Breast epithelium (tissue), 4 donors: ENCODE measurements around the gene SLC22A23. TPM values are rescaled to one million over a fixed set of nuclear protein-coding genes. Genes with fewer than 3 reads are reported as not detected.

Experiments used
- DNase-seq, 2 donors: peaks; one replicate each; pipeline ENCODE4 v3.0.0-alpha.2; 2019; ENCODE audit warnings: low spot score in 2 of 2
- H3K27ac ChIP-seq, 2 donors: fragments of 200-600 bp; sonication (generic) in 1 of 2; one replicate each; pipeline ENCODE4 v1.5.1; 2016 to 2019; ENCODE audit warnings: mild to moderate bottlenecking in 1 of 2
- H3K27me3 ChIP-seq, 2 donors: fragments of 200-600 bp; sonication (generic) in 1 of 2; one replicate each; pipeline versions ENCODE4 v1.5.1 to v1.6.0; 2017 to 2019; ENCODE audit warnings: control low read depth in 1 of 2, mild to moderate bottlenecking in 1 of 2
- H3K36me3 ChIP-seq: fragments of 200-600 bp; one replicate; pipeline ENCODE4 v1.5.1; 2019
- H3K4me1 ChIP-seq, 2 donors: fragments of 200-600 bp; sonication (generic); one replicate each; pipeline ENCODE4 v1.5.1; 2016 to 2019; ENCODE audit warnings: control low read depth in 1 of 2
- H3K4me3 ChIP-seq, 3 donors: fragments of 200-600 bp; sonication (generic); 1 replicate in 2 of 3; 2 replicates in 1 of 3; pipeline ENCODE4 v1.5.1; 2016 to 2019; ENCODE audit warnings: mild to moderate bottlenecking in 3 of 3, moderate library complexity in 2 of 3
- H3K9me3 ChIP-seq, 2 donors: fragments of 200-600 bp; sonication (generic) in 1 of 2; one replicate each; pipeline ENCODE4 v1.5.1; 2016 to 2019; ENCODE audit warnings: control low read depth in 1 of 2
- CTCF ChIP-seq, 3 donors: fragments of 450-650 bp; IDR thresholded peaks; one replicate each; pipeline ENCODE4 v1.5.1; 2016 to 2017; ENCODE audit warnings: antibody characterized with exemption in 3 of 3, mild to moderate bottlenecking in 3 of 3, moderate library complexity in 3 of 3
- POLR2A ChIP-seq: fragments of 450-650 bp; IDR thresholded peaks from one replicate; pipeline ENCODE4 v1.6.1; 2016; ENCODE audit warnings: antibody characterized with exemption, mild to moderate bottlenecking, moderate library complexity
- POLR2AphosphoS5 ChIP-seq, 3 donors: sonication (generic); formaldehyde crosslinking; IDR thresholded peaks; one replicate each; pipeline ENCODE4 v1.6.1; 2017; ENCODE audit warnings: antibody characterized with exemption in 3 of 3
- intact Hi-C: fragments of 100-400 bp; cut with DNase I; formaldehyde crosslinking; loops from one replicate; pipeline ENCODE4 v1.15.1; 2023; ENCODE audit warnings: low total_unique reads
- total RNA-seq, 3 donors: library from RNA; depleted of rRNA; stranded (reverse); fragments of >200 nt; gene quantifications; one replicate each; pipeline ENCODE4 v1.1.0, GENCODE V29; 2016

Gene SLC22A23, protein sequence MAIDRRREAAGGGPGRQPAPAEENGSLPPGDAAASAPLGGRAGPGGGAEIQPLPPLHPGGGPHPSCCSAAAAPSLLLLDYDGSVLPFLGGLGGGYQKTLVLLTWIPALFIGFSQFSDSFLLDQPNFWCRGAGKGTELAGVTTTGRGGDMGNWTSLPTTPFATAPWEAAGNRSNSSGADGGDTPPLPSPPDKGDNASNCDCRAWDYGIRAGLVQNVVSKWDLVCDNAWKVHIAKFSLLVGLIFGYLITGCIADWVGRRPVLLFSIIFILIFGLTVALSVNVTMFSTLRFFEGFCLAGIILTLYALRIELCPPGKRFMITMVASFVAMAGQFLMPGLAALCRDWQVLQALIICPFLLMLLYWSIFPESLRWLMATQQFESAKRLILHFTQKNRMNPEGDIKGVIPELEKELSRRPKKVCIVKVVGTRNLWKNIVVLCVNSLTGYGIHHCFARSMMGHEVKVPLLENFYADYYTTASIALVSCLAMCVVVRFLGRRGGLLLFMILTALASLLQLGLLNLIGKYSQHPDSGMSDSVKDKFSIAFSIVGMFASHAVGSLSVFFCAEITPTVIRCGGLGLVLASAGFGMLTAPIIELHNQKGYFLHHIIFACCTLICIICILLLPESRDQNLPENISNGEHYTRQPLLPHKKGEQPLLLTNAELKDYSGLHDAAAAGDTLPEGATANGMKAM
- 10 to 100 TPM; 10.9 to 26.3 (median 22.9) TPM for total RNA-seq

DNA sequence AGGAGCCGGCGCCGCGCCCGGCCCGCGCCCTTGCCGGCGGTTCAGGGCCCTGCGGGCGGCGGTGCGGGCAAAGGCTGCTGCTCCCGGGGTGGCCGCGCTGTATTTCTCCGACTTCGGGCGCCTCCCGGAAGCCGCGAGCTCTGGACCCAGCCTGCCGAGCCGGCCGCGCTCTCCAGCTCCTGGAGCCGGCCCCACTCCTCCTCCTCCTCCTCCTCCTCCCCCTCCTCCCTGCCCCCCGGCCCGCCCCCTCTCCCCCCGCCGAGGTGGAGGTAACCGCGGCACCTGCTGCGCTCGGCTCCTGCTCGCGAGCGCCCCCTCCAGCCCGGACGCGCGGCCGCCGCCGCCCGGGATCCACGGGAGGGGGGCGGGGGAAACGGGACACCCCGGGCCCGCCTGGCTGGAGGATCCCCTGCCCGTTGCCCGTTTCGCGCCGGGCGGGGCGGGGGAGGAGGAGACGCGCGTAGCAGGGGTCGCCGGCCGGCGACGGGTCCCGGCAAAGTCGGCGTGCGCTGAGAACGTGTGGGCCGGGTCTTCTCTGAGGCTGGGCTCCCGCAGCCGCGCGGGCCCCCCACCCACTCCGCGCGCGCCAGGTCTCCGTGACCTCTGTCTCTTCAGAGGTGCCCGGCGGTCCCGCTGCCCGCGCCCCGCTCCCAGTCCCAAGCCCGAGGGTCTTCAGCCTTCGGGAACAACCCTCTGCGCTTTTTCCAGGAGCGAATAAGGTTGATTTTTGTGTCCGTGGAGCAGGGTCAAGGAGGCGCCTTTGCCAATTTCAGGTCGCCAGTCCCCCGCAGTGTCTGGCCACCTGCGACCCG, at the start of gene SLC22A23:
Gene SLC22A23 (minus strand): TSS at position 153 of the 812 bp plus-strand sequence. CDS start 491 bp downstream, outside the sequence.
- no peaks in the 10 kb centered on the region for H3K36me3 ChIP-seq
- H3K9me3 ChIP-seq = no peaks in the 10 kb centered on the region
- intact Hi-C loops = no loop called here
- peak in 1 of 3 donors; percentile 49 for TF ChIP-seq POLR2AphosphoS5 (IDR thresholded peaks at IDR 0.05)
- TF ChIP-seq POLR2A = no peak
- TF ChIP-seq CTCF (IDR thresholded peaks at IDR 0.05) = peak in 2 of 3 donors; percentile 16 to 50
- peaks cover 0 to 1% of the 10 kb centered on the region in 2 donors for H3K4me1 ChIP-seq
- H3K27ac ChIP-seq = peak within 1 kb of the TSS; percentile 82 to 83
- peak within 1 kb of the TSS; percentile 52 to 86 (median 68) for H3K4me3 ChIP-seq
- peak; percentile 79 to 83 for DNase-seq
- no peaks in the 10 kb centered on the region for H3K27me3 ChIP-seq

DNA sequence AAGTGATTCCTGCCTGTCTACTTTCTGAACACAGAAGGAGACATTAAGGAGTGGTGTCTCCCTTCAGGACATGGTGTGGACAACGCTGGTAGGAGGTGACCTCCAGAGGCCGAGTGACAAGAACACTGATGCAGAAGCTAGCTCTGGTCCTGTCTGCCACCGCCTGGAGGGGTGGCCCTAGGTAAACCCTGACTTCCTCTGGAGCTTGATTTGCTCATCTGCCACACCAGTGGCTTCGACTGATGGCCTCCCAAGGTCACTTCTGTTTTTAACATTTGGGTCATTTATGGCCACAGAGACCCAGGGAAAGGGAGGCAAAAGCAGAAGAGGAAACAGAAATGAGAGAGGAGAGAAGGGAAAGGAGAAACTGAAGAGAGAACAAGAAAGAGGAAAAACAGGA, 49.4 kb upstream of the SLC22A23 start:
- TF ChIP-seq POLR2AphosphoS5 (IDR thresholded peaks at IDR 0.05) (no peak), CTCF (IDR thresholded peaks at IDR 0.05) (no peak), POLR2A (no peak)
- intact Hi-C loops = no loop called here

GRCh38 chr6:3504938-3505805, 48.3 kb upstream of the SLC22A23 start:
- intact Hi-C loops = no loop called here
- TF ChIP-seq POLR2A (no peak), CTCF (IDR thresholded peaks at IDR 0.05) (no peak), POLR2AphosphoS5 (IDR thresholded peaks at IDR 0.05) (no peak)
- no peaks in the 10 kb centered on the region for H3K27me3 ChIP-seq
- no peaks in the 10 kb centered on the region for H3K36me3 ChIP-seq
- no peak overlapping the region for H3K27ac ChIP-seq
- no peaks in the 10 kb centered on the region for H3K9me3 ChIP-seq
- DNase-seq = no peak
- H3K4me3 ChIP-seq = no peak overlapping the region
- H3K4me1 ChIP-seq = no peaks in the 10 kb centered on the region

More for the DNA sequence above, 49.4 kb upstream of the SLC22A23 start:
- DNase-seq = no peak
- H3K9me3 ChIP-seq = no peaks in the 10 kb centered on the region
- H3K4me1 ChIP-seq = no peaks in the 10 kb centered on the region
- no peaks in the 10 kb centered on the region for H3K36me3 ChIP-seq
- H3K27me3 ChIP-seq = no peaks in the 10 kb centered on the region
- no peak overlapping the region for H3K27ac ChIP-seq
- H3K4me3 ChIP-seq = no peak overlapping the region

GRCh38 chr6:3504354-3504753, 47.5 kb upstream of the SLC22A23 start:
- Histone ChIP-seq H3K27ac (no peak overlapping the region), H3K4me3 (no peak overlapping the region), H3K4me1 (no peaks in the 10 kb centered on the region), H3K27me3 (no peaks in the 10 kb centered on the region), H3K9me3 (no peaks in the 10 kb centered on the region), H3K36me3 (no peaks in the 10 kb centered on the region)
- intact Hi-C loops = no loop called here
- no peak for TF ChIP-seq POLR2AphosphoS5 (IDR thresholded peaks at IDR 0.05)
- no peak for TF ChIP-seq CTCF (IDR thresholded peaks at IDR 0.05)
- no peak for TF ChIP-seq POLR2A
- no peak for DNase-seq
